Neural progenitor cell (in vitro differentiated cells): ENCODE data around the gene BCL2L12. TPM values are rescaled to one million over a fixed set of nuclear protein-coding genes. Genes with fewer than 3 reads are reported as not detected.

Experiments used
- DNase-seq: peaks from one replicate; pipeline ENCODE4 v3.0.0-alpha.2; 2016; ENCODE audit warnings: low spot score
- H2AFZ ChIP-seq: fragments of 200-600 bp; sonication (generic); replicated peaks from 2 replicates; pipeline ENCODE4 v1.6.1; 2016; ENCODE audit warnings: antibody characterized with exemption
- H3F3A ChIP-seq: fragments of 200-600 bp; sonication (generic); 2 replicates; pipeline ENCODE4 v1.6.1; 2016; ENCODE audit warnings: antibody characterized with exemption, low read depth
- H3K27ac ChIP-seq: fragments of 200-600 bp; sonication (generic); 2 replicates; pipeline ENCODE4 v1.5.1; 2016; ENCODE audit warnings: mild to moderate bottlenecking
- H3K27me3 ChIP-seq: fragments of 200-600 bp; sonication (generic); 2 replicates; pipeline ENCODE4 v1.6.1; 2016; ENCODE audit warnings: mild to moderate bottlenecking, moderate library complexity
- H3K36me3 ChIP-seq: fragments of 200-600 bp; sonication (generic); 2 replicates; pipeline ENCODE4 v1.5.1; 2016
- H3K4me1 ChIP-seq: fragments of 200-600 bp; sonication (generic); 2 replicates; pipeline ENCODE4 v1.6.1; 2016; ENCODE audit warnings: mixed run types
- H3K4me2 ChIP-seq: fragments of 200-600 bp; sonication (generic); 2 replicates; pipeline ENCODE4 v1.6.1; 2016
- H3K4me3 ChIP-seq: fragments of 200-600 bp; sonication (generic); 2 replicates; pipeline ENCODE4 v1.5.1; 2016
- H3K79me2 ChIP-seq: fragments of 200-600 bp; sonication (generic); 2 replicates; pipeline ENCODE4 v1.6.1; 2016; ENCODE audit warnings: low read depth
- H3K9ac ChIP-seq: fragments of 200-600 bp; sonication (generic); 2 replicates; pipeline ENCODE4 v1.6.1; 2016
- H3K9me3 ChIP-seq: fragments of 200-600 bp; sonication (generic); 2 replicates; pipeline ENCODE4 v1.5.1; 2016; ENCODE audit warnings: low read depth
- H4K20me1 ChIP-seq: fragments of 200-600 bp; sonication (generic); 2 replicates; pipeline ENCODE4 v1.6.1; 2016; ENCODE audit warnings: low read depth
- H3K27ac Mint-ChIP-seq: 3 replicates; pipeline ENCODE4 v1.8.0; 2021; ENCODE audit warnings: mixed read lengths
- H3K27me3 Mint-ChIP-seq: 2 replicates; pipeline ENCODE4 v1.8.0; 2022; ENCODE audit warnings: low read depth, mild to moderate bottlenecking, inconsistent platforms, moderate library complexity, mixed read lengths; ENCODE audit not compliant: insufficient read depth
- H3K36me3 Mint-ChIP-seq: 3 replicates; pipeline ENCODE4 v1.8.0; 2021; ENCODE audit warnings: mixed read lengths
- H3K4me1 Mint-ChIP-seq: 3 replicates; pipeline ENCODE4 v1.8.0; 2021; ENCODE audit warnings: mixed read lengths
- H3K4me3 Mint-ChIP-seq: 3 replicates; pipeline ENCODE4 v1.8.0; 2021; ENCODE audit warnings: mild to moderate bottlenecking, moderate library complexity, mixed read lengths
- H3K9me3 Mint-ChIP-seq: 3 replicates; pipeline ENCODE4 v1.8.0; 2020; ENCODE audit warnings: mixed read lengths
- EZH2 ChIP-seq: fragments of 200-600 bp; sonication (generic); IDR thresholded peaks from 2 replicates; pipeline ENCODE4 v1.6.1; 2017; ENCODE audit warnings: antibody characterized with exemption, mild to moderate bottlenecking, moderate library complexity
- EZH2phosphoT487 ChIP-seq: fragments of 200-600 bp; sonication (generic); IDR thresholded peaks from 2 replicates; pipeline ENCODE4 v1.6.1; 2017; ENCODE audit warnings: antibody characterized with exemption
- total RNA-seq: library from RNA; depleted of rRNA; stranded (reverse); fragments of >200 nt; gene quantifications from 2 replicates; pipeline ENCODE4 v1.2.3, GENCODE V29; 2015; ENCODE audit warnings: low replicate concordance
- TF ChIP-seq, protein P1 (sequence below): fragments of 200-600 bp; sonication (generic); IDR thresholded peaks from 2 replicates; pipeline ENCODE4 v1.5.1; 2017; ENCODE audit warnings: antibody characterized with exemption, mild to moderate bottlenecking

The BCL2L12 gene
- total RNA-seq, 1 donor from 2014 or later: 6.1 TPM

DNA sequence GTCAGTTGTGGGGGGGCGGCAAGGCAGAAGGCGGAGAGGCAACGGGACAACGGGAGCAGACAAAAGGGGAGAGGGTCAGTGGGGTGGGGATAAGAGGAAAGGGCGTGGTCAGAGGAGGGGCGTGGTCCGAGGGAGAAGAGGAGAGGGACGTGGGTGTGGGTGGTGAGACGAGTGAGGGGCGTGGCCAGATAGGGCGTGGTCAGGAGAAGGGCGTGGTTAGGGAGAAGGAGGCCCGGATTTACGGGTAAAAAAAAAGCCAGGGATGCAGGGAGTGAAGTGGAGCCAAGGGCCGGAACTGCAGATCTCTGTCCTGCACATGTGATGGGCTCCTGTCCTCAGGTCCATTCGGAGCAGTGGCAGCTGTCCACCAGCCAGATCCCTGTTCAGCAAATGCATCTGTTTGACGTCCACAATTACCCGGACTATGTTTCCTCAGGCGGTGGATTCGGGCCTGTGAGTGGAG lies 46.7 kb downstream of the BCL2L12 start:
- peak; percentile 72 for DNase-seq
- peaks cover 11% of the 10 kb centered on the region for H3F3A ChIP-seq
- TF ChIP-seq, protein P1, sequence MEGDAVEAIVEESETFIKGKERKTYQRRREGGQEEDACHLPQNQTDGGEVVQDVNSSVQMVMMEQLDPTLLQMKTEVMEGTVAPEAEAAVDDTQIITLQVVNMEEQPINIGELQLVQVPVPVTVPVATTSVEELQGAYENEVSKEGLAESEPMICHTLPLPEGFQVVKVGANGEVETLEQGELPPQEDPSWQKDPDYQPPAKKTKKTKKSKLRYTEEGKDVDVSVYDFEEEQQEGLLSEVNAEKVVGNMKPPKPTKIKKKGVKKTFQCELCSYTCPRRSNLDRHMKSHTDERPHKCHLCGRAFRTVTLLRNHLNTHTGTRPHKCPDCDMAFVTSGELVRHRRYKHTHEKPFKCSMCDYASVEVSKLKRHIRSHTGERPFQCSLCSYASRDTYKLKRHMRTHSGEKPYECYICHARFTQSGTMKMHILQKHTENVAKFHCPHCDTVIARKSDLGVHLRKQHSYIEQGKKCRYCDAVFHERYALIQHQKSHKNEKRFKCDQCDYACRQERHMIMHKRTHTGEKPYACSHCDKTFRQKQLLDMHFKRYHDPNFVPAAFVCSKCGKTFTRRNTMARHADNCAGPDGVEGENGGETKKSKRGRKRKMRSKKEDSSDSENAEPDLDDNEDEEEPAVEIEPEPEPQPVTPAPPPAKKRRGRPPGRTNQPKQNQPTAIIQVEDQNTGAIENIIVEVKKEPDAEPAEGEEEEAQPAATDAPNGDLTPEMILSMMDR: no peak
- TF ChIP-seq EZH2 (no peak), EZH2phosphoT487 (no peak)
- Mint-ChIP-seq H3K27me3 (peaks cover 17% of the 10 kb centered on the region), H3K36me3 (peaks cover 29% of the 10 kb centered on the region), H3K4me3 (no peak overlapping the region), H3K27ac (no peak overlapping the region), H3K4me1 (peaks cover 8% of the 10 kb centered on the region), H3K9me3 (peaks cover 6% of the 10 kb centered on the region)
- no peaks in the 10 kb centered on the region for H3K4me1 ChIP-seq
- H3K9ac ChIP-seq: no peak overlapping the region
- no peaks in the 10 kb centered on the region for H4K20me1 ChIP-seq
- no peak overlapping the region for H3K27ac ChIP-seq
- H3K27me3 ChIP-seq: no peaks in the 10 kb centered on the region
- H3K4me3 ChIP-seq: no peak overlapping the region
- no peak overlapping the region for H2AFZ ChIP-seq
- no peaks in the 10 kb centered on the region for H3K36me3 ChIP-seq
- no peak overlapping the region for H3K4me2 ChIP-seq
- H3K79me2 ChIP-seq: no peaks in the 10 kb centered on the region
- H3K9me3 ChIP-seq: no peaks in the 10 kb centered on the region

DNA sequence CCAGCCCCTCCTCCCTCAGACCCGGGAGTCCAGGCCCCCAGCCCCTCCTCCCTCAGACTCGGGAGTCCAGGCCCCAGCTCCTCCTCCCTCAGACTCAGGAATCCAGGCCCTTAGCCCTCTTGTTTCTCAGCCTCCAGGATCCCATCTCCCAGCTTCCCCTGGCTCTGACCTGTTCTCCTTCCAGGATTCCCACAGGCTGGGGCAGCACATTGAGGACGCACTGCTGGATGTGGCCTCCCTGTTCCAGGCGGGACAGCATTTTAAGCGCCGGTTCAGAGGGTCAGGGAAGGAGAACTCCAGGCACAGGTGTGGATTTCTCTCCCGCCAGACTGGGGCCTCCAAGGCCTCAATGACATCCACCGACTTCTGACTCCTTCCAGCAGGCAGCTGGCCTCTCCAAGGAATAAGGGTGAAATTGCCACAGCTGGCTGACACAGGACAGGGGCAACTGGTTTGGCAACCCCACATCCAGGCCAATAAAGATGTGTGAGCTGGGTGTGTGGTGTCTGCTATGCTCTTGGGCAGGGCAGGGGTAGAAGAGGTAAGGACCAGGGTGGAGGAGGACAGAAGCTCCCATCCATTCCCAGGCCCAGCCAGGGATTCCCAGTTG lies 47.6 kb downstream of the BCL2L12 start:
- no peaks in the 10 kb centered on the region for H3K79me2 ChIP-seq
- H3K27ac Mint-ChIP-seq: no peak overlapping the region
- H3K9ac ChIP-seq: no peak overlapping the region
- DNase-seq: no peak
- no peak for TF ChIP-seq EZH2
- no peak for TF ChIP-seq EZH2phosphoT487
- TF ChIP-seq, protein P1: no peak
- H3K4me1 ChIP-seq: no peaks in the 10 kb centered on the region
- H3K27me3 ChIP-seq: no peaks in the 10 kb centered on the region
- H2AFZ ChIP-seq: no peak overlapping the region
- peaks cover 12% of the 10 kb centered on the region for H3K4me1 Mint-ChIP-seq
- H3K27me3 Mint-ChIP-seq: peaks cover 20% of the 10 kb centered on the region
- H3K36me3 Mint-ChIP-seq: peaks cover 29% of the 10 kb centered on the region
- H3K36me3 ChIP-seq: no peaks in the 10 kb centered on the region
- no peak overlapping the region for H3K4me2 ChIP-seq
- no peak overlapping the region for H3K4me3 Mint-ChIP-seq
- H3K27ac ChIP-seq: no peak overlapping the region
- no peak overlapping the region for H3K4me3 ChIP-seq
- H3K9me3 Mint-ChIP-seq: peaks cover 6% of the 10 kb centered on the region
- H4K20me1 ChIP-seq: no peaks in the 10 kb centered on the region
- peaks cover 11% of the 10 kb centered on the region for H3F3A ChIP-seq
- no peaks in the 10 kb centered on the region for H3K9me3 ChIP-seq

DNA sequence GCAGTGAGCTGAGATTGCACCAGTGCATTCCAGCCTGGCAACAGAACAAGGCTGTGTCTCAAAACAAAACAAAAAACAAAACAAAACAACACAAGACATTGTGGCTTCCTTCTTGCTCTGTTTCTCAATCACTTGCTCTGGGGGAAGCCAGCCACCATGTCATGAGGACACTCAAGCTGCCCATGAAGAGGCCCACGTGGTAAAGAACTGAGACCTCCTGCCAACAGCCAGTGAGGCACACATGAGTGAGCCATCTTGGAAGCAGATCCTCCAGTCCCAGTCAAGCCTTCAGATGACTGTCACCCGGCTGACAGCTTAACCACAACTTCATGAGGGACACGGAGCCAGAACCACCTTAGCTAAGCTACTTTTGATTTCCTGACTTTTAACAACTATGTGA lies 50.4 kb downstream of the BCL2L12 start:
- peaks cover 21% of the 10 kb centered on the region for H3K4me1 Mint-ChIP-seq
- Histone ChIP-seq H3K9me3 (no peaks in the 10 kb centered on the region), H2AFZ (no peak overlapping the region), H3K4me2 (no peak overlapping the region), H3K9ac (no peak overlapping the region), H3K4me3 (no peak overlapping the region), H4K20me1 (no peaks in the 10 kb centered on the region), H3K27me3 (no peaks in the 10 kb centered on the region), H3K79me2 (no peaks in the 10 kb centered on the region), H3F3A (peaks cover 11% of the 10 kb centered on the region), H3K4me1 (no peaks in the 10 kb centered on the region), H3K27ac (no peak overlapping the region), H3K36me3 (no peaks in the 10 kb centered on the region)
- DNase-seq: no peak
- no peak overlapping the region for H3K27ac Mint-ChIP-seq
- H3K9me3 Mint-ChIP-seq: peaks cover 6% of the 10 kb centered on the region
- H3K36me3 Mint-ChIP-seq: peaks cover 13% of the 10 kb centered on the region
- H3K27me3 Mint-ChIP-seq: peaks cover 17% of the 10 kb centered on the region
- TF ChIP-seq, protein P1: no peak
- TF ChIP-seq EZH2phosphoT487 (no peak), EZH2 (no peak)
- H3K4me3 Mint-ChIP-seq: no peak overlapping the region
